WTC11 (cell line): ENCODE measurements around the gene EHD3. TPM values are rescaled to one million over a fixed set of nuclear protein-coding genes. Genes with fewer than 3 reads are reported as not detected.

Experiments
- ATAC-seq: fragments of 200-7000 bp; cut with Tn5 transposase; 2 replicates; pipeline ENCODE4 v1.10.0; 2021; ENCODE audit warnings: mild to moderate bottlenecking, moderate library complexity
- CTCF ChIA-PET: fragments of 300-600 bp; sonication (Branson Sonifier 250); formaldehyde crosslinking; loops from one replicate; lab custom pipeline; 2021; ENCODE audit warnings: antibody characterized with exemption; lab: Charles Lee
- POLR2A ChIA-PET: fragments of 350-600 bp; sonication (Branson Sonifier 250); formaldehyde crosslinking; loops from one replicate; lab custom pipeline; 2021; ENCODE audit warnings: antibody characterized with exemption; lab: Charles Lee
- DNase-seq: peaks from one replicate; pipeline ENCODE4 v3.0.0; 2021; ENCODE audit warnings: low spot score
- H3K27ac Mint-ChIP-seq: 2 replicates; pipeline ENCODE4 v1.8.0; 2021; ENCODE audit warnings: mixed read lengths
- H3K27me3 Mint-ChIP-seq: 2 replicates; pipeline ENCODE4 v1.8.0; 2021; ENCODE audit warnings: low read depth, mild to moderate bottlenecking, moderate library complexity, mixed read lengths
- H3K36me3 Mint-ChIP-seq: 2 replicates; pipeline ENCODE4 v1.8.0; 2021; ENCODE audit warnings: mixed read lengths
- H3K4me1 Mint-ChIP-seq: 2 replicates; pipeline ENCODE4 v1.8.0; 2022; ENCODE audit warnings: mixed read lengths
- H3K4me3 Mint-ChIP-seq: 2 replicates; pipeline ENCODE4 v1.8.0; 2021; ENCODE audit warnings: mild to moderate bottlenecking, moderate library complexity, mixed read lengths
- H3K9me3 Mint-ChIP-seq: 2 replicates; pipeline ENCODE4 v1.8.0; 2021; ENCODE audit warnings: mixed read lengths
- AFF4 ChIP-seq: sonication (generic); formaldehyde crosslinking; IDR thresholded peaks from 2 replicates; pipeline ENCODE4 v1.8.1; 2023; ENCODE audit warnings: mild to moderate bottlenecking, missing genetic modification reagents, borderline replicate concordance
- ATF1 ChIP-seq: sonication (generic); formaldehyde crosslinking; IDR thresholded peaks from 2 replicates; pipeline ENCODE4 v1.8.1; 2023; ENCODE audit warnings: mild to moderate bottlenecking, moderate library complexity, missing genetic modification reagents
- EMX1 ChIP-seq: fragments of 250-450 bp; sonication (Bioruptor Pico); IDR thresholded peaks from 2 replicates; pipeline ENCODE4 v1.8.0; 2021; ENCODE audit warnings: mild to moderate bottlenecking
- HMGA2 ChIP-seq: fragments of 250-450 bp; sonication (Bioruptor Pico); IDR thresholded peaks from 2 replicates; pipeline ENCODE4 v1.4.0; 2021; ENCODE audit warnings: mild to moderate bottlenecking, moderate library complexity
- MYBL2 ChIP-seq: sonication (generic); formaldehyde crosslinking; IDR thresholded peaks from 2 replicates; pipeline ENCODE4 v1.8.1; 2023; ENCODE audit warnings: mild to moderate bottlenecking, moderate library complexity, missing genetic modification reagents
- NFE2L1 ChIP-seq: sonication (generic); formaldehyde crosslinking; IDR thresholded peaks from 2 replicates; pipeline ENCODE4 v1.8.1; 2023; ENCODE audit warnings: missing genetic modification reagents
- NFYB ChIP-seq: sonication (generic); formaldehyde crosslinking; conservative IDR thresholded peaks from 2 replicates; pipeline ENCODE4 v1.8.0; 2022; ENCODE audit warnings: low read depth, missing genetic modification reagents
- NR3C1 ChIP-seq: sonication (generic); formaldehyde crosslinking; conservative IDR thresholded peaks from 2 replicates; pipeline ENCODE4 v1.8.1; 2023; ENCODE audit warnings: low read depth, mild to moderate bottlenecking, missing genetic modification reagents
- OVOL2 ChIP-seq: fragments of 250-450 bp; sonication (Bioruptor Pico); IDR thresholded peaks from 2 replicates; pipeline ENCODE4 v1.9.0; 2021; ENCODE audit warnings: mild to moderate bottlenecking, borderline replicate concordance
- RORB ChIP-seq: fragments of 250-450 bp; sonication (Bioruptor Pico); IDR thresholded peaks from 2 replicates; pipeline ENCODE4 v1.9.0; 2021; ENCODE audit warnings: mild to moderate bottlenecking
- SOX15 ChIP-seq: fragments of 250-450 bp; sonication (Bioruptor Pico); IDR thresholded peaks from 2 replicates; pipeline ENCODE4 v1.9.0; 2021; ENCODE audit warnings: mild to moderate bottlenecking
- SP1 ChIP-seq: sonication (generic); formaldehyde crosslinking; conservative IDR thresholded peaks from 2 replicates; pipeline ENCODE4 v1.8.1; 2022; ENCODE audit warnings: missing genetic modification reagents
- ZNF138 ChIP-seq: sonication (generic); formaldehyde crosslinking; conservative IDR thresholded peaks from 2 replicates; pipeline ENCODE4 v1.8.1; 2022; ENCODE audit warnings: mild to moderate bottlenecking, moderate library complexity, missing genetic modification reagents
- ZNF423 ChIP-seq: fragments of 250-450 bp; sonication (Bioruptor Pico); IDR thresholded peaks from 2 replicates; pipeline ENCODE4 v2.1.2; 2022; ENCODE audit warnings: mild to moderate bottlenecking, moderate library complexity
- ZNF671 ChIP-seq: fragments of 250-450 bp; sonication (Bioruptor Pico); IDR thresholded peaks from 2 replicates; pipeline ENCODE4 v1.8.0; 2021; ENCODE audit warnings: mild to moderate bottlenecking
- total RNA-seq: library from RNA; stranded (reverse); gene quantifications from 3 replicates; pipeline ENCODE4 v1.2.3, GENCODE V29; 2021
- TF ChIP-seq, protein P1 (sequence below): sonication (generic); formaldehyde crosslinking; IDR thresholded peaks from 2 replicates; pipeline ENCODE4 v1.8.1; 2022; ENCODE audit warnings: low read depth, mild to moderate bottlenecking, moderate library complexity, missing genetic modification reagents, borderline replicate concordance
- TF ChIP-seq, protein P2 (sequence below): sonication (generic); formaldehyde crosslinking; IDR thresholded peaks from 2 replicates; pipeline ENCODE4 v1.8.0; 2022; ENCODE audit warnings: missing genetic modification reagents
- TF ChIP-seq, protein P3 (sequence below): fragments of 250-450 bp; sonication (Bioruptor Pico); IDR thresholded peaks from 2 replicates; pipeline ENCODE4 v1.9.0; 2021; ENCODE audit warnings: mild to moderate bottlenecking, borderline replicate concordance
- TF ChIP-seq, protein P4 (sequence below): sonication (generic); formaldehyde crosslinking; IDR thresholded peaks from 2 replicates; pipeline ENCODE4 v1.8.1; 2023; ENCODE audit warnings: mild to moderate bottlenecking, missing genetic modification reagents, moderate library complexity
- TF ChIP-seq, protein P5 (sequence below): sonication (generic); formaldehyde crosslinking; IDR thresholded peaks from 2 replicates; pipeline ENCODE4 v1.8.1; 2023; ENCODE audit warnings: mild to moderate bottlenecking, missing genetic modification reagents

EHD3 gene
- total RNA-seq, 1 experiment from 2014 or later, result 10.0 TPM

DNA sequence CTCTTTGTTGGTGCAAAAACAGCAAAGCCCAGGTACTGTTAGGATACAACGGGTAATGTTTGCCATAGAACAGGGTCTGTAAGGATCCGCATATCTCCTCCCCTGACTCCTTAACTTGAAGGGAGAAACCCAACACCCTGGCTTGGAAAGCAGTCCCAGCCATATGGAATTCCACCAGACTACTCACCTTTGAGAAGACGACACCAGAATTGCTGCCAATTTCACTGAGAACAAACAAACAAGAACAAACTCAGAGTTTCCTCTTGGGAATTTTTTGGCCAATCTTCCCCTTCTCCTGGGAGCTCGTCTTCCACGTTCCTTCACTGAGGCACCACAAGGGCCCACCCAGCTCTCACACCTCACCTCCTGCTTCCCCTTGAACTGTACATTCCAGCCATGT lies 45.8 kb upstream of the EHD3 start (continued):
- no peak for TF ChIP-seq ZNF671 (CRISPR knock-in tag)
- TF ChIP-seq, all 79 proteins: peak for 0

DNA sequence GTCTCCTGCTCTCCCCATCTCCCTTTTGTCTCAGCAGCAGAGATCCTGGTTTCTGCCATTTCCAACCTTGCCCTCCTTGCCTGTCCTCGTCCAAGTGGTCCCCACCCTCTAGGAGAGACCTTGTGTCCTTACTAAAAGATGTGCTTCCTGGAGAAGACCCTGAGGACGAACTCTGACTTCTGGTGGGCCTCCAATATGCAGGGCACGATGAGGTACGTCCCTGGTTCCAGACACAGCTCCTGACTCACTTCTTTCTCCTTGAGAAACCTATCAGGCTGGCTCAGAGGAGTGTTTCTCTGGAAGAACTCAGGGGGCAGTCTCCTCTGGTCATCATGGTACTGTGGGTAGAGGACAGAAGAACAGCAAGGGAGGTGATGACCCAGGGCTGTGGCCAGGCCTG lies 44.8 kb upstream of the EHD3 start:
- H3K4me1 Mint-ChIP-seq, result peaks cover 11% of the 10 kb centered on the region
- ChIA-PET CTCF (no interaction called here), POLR2A (no interaction called here)
- H3K9me3 Mint-ChIP-seq, result peaks cover 3% of the 10 kb centered on the region
- no peak overlapping the region for H3K27ac Mint-ChIP-seq
- H3K27me3 Mint-ChIP-seq, result peaks cover 17% of the 10 kb centered on the region
- DNase-seq (no peak), ATAC-seq (no peak)
- no peak overlapping the region for H3K4me3 Mint-ChIP-seq
- no peaks in the 10 kb centered on the region for H3K36me3 Mint-ChIP-seq
- no peak for TF ChIP-seq OVOL2 (CRISPR knock-in tag)
- no peak for TF ChIP-seq NFE2L1
- TF ChIP-seq NR3C1 (CRISPR knock-in tag), result no peak
- no peak for TF ChIP-seq SOX15 (CRISPR knock-in tag)
- no peak for TF ChIP-seq EMX1

DNA sequence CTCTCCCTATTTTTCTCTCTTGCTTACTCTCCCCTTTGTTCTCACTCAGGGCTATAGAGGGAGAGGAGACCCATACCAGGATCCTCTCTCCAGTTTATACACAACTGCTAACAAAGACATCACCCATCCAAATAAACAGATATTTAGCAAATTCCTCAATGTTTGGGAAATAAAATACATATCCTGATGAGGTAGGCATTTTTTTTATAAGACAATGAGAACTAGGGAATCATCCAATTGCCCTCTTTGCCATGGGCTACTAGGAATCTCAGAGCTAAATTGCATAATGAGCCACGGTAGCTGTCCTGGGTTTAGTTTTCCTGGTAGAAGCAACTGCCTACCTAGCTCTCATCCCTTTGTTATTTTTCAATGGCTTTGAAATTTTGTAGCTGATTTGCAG lies 43.8 kb upstream of the EHD3 start:
- H3K4me3 Mint-ChIP-seq, result no peak overlapping the region
- H3K4me1 Mint-ChIP-seq, result peaks cover 11% of the 10 kb centered on the region
- POLR2A ChIA-PET, result interaction anchor here (0.7 kb wide), 1 partner anchor 172 kb away, joined by 3 read pairs; no protein-coding TSS in a partner anchor
- no peaks in the 10 kb centered on the region for H3K9me3 Mint-ChIP-seq
- CTCF ChIA-PET, result interaction anchor here (1.1 to 2.4 kb wide), 4 partner anchors 20 to 1025 kb away, joined by 3 to 10 read pairs (median 6); no protein-coding TSS in a partner anchor
- no peak overlapping the region for H3K27ac Mint-ChIP-seq
- ATAC-seq (no peak), DNase-seq (no peak)
- H3K36me3 Mint-ChIP-seq, result no peaks in the 10 kb centered on the region
- H3K27me3 Mint-ChIP-seq, result peaks cover 7% of the 10 kb centered on the region
- TF ChIP-seq RORB (CRISPR knock-in tag), result no peak
- no peak for TF ChIP-seq MYBL2 (CRISPR knock-in tag)
- TF ChIP-seq SP1 (CRISPR knock-in tag), result no peak
- TF ChIP-seq ZNF138 (CRISPR knock-in tag), result no peak
- no peak for TF ChIP-seq NFYB (CRISPR knock-in tag)
- TF ChIP-seq, protein P1, sequence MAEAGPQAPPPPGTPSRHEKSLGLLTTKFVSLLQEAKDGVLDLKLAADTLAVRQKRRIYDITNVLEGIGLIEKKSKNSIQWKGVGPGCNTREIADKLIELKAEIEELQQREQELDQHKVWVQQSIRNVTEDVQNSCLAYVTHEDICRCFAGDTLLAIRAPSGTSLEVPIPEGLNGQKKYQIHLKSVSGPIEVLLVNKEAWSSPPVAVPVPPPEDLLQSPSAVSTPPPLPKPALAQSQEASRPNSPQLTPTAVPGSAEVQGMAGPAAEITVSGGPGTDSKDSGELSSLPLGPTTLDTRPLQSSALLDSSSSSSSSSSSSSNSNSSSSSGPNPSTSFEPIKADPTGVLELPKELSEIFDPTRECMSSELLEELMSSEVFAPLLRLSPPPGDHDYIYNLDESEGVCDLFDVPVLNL (CRISPR knock-in tag), result no peak
- TF ChIP-seq HMGA2 (CRISPR knock-in tag), result no peak
- TF ChIP-seq, protein P2, sequence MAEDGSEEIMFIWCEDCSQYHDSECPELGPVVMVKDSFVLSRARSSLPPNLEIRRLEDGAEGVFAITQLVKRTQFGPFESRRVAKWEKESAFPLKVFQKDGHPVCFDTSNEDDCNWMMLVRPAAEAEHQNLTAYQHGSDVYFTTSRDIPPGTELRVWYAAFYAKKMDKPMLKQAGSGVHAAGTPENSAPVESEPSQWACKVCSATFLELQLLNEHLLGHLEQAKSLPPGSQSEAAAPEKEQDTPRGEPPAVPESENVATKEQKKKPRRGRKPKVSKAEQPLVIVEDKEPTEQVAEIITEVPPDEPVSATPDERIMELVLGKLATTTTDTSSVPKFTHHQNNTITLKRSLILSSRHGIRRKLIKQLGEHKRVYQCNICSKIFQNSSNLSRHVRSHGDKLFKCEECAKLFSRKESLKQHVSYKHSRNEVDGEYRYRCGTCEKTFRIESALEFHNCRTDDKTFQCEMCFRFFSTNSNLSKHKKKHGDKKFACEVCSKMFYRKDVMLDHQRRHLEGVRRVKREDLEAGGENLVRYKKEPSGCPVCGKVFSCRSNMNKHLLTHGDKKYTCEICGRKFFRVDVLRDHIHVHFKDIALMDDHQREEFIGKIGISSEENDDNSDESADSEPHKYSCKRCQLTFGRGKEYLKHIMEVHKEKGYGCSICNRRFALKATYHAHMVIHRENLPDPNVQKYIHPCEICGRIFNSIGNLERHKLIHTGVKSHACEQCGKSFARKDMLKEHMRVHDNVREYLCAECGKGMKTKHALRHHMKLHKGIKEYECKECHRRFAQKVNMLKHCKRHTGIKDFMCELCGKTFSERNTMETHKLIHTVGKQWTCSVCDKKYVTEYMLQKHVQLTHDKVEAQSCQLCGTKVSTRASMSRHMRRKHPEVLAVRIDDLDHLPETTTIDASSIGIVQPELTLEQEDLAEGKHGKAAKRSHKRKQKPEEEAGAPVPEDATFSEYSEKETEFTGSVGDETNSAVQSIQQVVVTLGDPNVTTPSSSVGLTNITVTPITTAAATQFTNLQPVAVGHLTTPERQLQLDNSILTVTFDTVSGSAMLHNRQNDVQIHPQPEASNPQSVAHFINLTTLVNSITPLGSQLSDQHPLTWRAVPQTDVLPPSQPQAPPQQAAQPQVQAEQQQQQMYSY (CRISPR knock-in tag), result no peak
- TF ChIP-seq, protein P3, sequence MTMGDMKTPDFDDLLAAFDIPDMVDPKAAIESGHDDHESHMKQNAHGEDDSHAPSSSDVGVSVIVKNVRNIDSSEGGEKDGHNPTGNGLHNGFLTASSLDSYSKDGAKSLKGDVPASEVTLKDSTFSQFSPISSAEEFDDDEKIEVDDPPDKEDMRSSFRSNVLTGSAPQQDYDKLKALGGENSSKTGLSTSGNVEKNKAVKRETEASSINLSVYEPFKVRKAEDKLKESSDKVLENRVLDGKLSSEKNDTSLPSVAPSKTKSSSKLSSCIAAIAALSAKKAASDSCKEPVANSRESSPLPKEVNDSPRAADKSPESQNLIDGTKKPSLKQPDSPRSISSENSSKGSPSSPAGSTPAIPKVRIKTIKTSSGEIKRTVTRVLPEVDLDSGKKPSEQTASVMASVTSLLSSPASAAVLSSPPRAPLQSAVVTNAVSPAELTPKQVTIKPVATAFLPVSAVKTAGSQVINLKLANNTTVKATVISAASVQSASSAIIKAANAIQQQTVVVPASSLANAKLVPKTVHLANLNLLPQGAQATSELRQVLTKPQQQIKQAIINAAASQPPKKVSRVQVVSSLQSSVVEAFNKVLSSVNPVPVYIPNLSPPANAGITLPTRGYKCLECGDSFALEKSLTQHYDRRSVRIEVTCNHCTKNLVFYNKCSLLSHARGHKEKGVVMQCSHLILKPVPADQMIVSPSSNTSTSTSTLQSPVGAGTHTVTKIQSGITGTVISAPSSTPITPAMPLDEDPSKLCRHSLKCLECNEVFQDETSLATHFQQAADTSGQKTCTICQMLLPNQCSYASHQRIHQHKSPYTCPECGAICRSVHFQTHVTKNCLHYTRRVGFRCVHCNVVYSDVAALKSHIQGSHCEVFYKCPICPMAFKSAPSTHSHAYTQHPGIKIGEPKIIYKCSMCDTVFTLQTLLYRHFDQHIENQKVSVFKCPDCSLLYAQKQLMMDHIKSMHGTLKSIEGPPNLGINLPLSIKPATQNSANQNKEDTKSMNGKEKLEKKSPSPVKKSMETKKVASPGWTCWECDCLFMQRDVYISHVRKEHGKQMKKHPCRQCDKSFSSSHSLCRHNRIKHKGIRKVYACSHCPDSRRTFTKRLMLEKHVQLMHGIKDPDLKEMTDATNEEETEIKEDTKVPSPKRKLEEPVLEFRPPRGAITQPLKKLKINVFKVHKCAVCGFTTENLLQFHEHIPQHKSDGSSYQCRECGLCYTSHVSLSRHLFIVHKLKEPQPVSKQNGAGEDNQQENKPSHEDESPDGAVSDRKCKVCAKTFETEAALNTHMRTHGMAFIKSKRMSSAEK, result no peak
- TF ChIP-seq AFF4 (CRISPR knock-in tag), result no peak
- no peak for TF ChIP-seq ATF1 (CRISPR knock-in tag)
- TF ChIP-seq, protein P4, sequence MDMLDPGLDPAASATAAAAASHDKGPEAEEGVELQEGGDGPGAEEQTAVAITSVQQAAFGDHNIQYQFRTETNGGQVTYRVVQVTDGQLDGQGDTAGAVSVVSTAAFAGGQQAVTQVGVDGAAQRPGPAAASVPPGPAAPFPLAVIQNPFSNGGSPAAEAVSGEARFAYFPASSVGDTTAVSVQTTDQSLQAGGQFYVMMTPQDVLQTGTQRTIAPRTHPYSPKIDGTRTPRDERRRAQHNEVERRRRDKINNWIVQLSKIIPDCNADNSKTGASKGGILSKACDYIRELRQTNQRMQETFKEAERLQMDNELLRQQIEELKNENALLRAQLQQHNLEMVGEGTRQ (CRISPR knock-in tag), result no peak
- no peak for TF ChIP-seq ZNF423 (CRISPR knock-in tag)
- TF ChIP-seq, protein P5, sequence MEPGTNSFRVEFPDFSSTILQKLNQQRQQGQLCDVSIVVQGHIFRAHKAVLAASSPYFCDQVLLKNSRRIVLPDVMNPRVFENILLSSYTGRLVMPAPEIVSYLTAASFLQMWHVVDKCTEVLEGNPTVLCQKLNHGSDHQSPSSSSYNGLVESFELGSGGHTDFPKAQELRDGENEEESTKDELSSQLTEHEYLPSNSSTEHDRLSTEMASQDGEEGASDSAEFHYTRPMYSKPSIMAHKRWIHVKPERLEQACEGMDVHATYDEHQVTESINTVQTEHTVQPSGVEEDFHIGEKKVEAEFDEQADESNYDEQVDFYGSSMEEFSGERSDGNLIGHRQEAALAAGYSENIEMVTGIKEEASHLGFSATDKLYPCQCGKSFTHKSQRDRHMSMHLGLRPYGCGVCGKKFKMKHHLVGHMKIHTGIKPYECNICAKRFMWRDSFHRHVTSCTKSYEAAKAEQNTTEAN (CRISPR knock-in tag), result no peak
